ENCODE results near the gene PREP.
"Not testable (repeated sequence)": the region's sequence is repeated elsewhere in the genome, so short reads cannot be mapped to it uniquely, and the experiment has no call there.

The PREP gene

DNA sequence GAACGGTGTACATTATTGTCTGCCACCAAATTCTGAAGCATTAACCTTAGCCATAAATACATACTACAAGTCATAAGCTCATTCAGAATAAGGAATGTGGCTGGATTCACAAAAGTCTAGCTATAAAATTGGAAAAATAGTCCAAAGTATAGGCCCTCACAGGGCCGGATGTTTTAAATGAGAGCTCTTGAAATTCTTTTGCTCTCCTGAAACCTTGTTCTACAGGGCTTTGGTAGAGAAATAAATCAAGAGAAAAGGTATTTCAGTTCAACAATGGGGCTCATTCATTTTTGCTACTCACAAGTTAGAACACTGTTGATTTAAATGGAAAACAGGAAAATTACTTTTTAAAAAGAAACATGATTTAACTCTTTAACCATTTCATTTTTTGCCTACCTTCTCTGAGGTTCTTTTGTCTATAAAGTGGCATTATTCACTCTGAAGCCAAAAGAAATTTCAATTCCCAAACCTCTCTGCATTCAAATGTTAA is 58.0 kb downstream of the PREP start:
- DNase-seq (ENCODE audit: extremely low read depth, low read depth), result no peak
- TF ChIP-seq, protein P1, sequence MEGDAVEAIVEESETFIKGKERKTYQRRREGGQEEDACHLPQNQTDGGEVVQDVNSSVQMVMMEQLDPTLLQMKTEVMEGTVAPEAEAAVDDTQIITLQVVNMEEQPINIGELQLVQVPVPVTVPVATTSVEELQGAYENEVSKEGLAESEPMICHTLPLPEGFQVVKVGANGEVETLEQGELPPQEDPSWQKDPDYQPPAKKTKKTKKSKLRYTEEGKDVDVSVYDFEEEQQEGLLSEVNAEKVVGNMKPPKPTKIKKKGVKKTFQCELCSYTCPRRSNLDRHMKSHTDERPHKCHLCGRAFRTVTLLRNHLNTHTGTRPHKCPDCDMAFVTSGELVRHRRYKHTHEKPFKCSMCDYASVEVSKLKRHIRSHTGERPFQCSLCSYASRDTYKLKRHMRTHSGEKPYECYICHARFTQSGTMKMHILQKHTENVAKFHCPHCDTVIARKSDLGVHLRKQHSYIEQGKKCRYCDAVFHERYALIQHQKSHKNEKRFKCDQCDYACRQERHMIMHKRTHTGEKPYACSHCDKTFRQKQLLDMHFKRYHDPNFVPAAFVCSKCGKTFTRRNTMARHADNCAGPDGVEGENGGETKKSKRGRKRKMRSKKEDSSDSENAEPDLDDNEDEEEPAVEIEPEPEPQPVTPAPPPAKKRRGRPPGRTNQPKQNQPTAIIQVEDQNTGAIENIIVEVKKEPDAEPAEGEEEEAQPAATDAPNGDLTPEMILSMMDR (IDR thresholded peaks at IDR 0.05; ENCODE audit: low read depth, low read length), result no peak

DNA sequence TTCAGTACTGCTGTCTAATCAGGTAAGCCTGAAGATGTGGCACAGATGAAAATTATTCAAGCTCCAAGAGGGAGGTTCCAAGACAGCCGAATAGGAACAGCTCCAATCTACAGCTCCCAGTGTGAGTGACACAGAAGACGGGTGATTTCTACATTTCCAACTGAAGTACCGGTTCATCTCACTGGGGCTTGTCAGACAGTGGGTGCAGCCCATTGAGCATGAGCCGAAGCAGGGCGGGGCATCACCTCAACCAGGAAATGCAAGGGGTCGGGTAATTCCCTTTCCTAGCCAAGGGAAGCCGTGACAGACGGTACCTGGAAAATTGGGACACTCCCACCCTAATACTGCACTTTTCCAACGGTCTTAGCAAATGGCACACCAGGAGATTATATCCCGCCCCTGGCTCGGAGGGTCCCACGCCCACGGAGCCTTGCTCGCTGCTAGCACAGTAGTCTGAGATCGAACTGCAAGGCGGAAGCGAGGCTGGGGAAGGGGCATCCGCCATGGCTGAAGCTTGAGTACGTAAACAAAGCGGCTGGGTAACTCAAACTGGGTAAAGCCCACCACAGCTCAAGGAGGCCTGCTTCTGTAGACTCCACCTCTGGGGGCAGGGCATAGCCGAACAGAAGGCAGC is 64.4 kb downstream of the PREP start:
- DNase-seq (ENCODE audit: extremely low read depth, low read depth), result not testable (repeated sequence)

DNA sequence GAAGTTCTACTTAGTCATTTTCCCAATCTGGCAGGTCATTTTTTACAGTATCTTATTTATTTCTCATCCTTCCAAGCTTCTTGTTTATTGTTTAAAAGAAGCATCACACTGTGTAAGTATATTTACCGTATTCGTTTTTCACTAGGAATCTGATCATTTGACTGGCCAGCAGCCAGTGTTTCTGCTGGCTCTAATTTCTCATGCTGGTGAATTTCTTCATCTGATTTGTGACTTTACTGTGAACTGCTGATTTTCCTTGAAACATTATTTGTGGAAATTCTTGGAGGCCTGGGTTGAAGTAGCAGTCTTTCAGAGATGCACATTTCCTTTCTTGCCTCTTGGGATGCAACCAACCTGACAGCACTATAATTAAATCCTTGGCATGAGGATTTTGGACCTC is 65.9 kb downstream of the PREP start:
- DNase-seq (ENCODE audit: extremely low read depth, low read depth), result no peak
- TF ChIP-seq, protein P1 (IDR thresholded peaks at IDR 0.05; ENCODE audit: low read depth, low read length), result no peak

DNA sequence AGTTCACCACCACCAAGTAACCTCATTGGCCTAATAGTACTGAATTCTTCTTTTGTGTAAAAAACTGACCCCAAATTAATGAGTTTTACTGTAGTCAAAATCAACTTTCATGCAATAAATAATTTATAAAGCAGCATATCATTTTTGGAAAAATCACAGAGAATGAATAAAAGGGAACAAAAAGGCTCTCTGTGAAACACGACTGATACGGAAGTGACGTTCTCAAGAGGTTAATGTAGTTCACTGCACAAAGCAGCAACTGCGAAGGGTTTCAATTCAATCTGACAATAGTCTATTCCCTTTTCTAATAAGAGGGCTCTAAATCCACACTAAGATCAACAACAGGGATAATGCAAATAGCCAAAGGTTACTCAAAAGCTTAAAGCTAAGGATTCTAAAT is 70.3 kb downstream of the PREP start:
- TF ChIP-seq, protein P1 (IDR thresholded peaks at IDR 0.05; ENCODE audit: low read depth, low read length), result no peak
- DNase-seq (ENCODE audit: extremely low read depth, low read depth), result no peak

DNA sequence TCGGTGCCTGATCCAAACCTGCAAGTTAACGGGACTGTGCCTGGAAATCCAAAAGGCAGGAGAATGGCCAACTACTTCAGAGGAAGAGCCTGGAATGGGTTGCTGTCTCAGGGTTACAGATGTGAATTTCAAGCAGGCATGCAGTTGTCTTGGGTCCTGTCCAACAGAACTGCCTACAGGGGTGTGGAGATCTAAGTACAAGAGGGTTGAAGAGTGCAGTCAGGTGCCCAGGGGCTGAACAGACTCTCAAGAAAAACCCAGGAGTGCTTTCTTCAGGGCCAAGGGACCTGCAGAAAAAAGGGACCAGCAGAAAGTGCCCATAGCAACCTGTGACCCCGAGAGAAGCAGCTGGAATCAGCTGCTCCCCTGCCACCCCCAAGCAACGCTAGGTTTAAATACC is 71.0 kb downstream of the PREP start:
- TF ChIP-seq, protein P1 (IDR thresholded peaks at IDR 0.05; ENCODE audit: low read depth, low read length), result no peak
- no peak for DNase-seq (ENCODE audit: extremely low read depth, low read depth)

DNA sequence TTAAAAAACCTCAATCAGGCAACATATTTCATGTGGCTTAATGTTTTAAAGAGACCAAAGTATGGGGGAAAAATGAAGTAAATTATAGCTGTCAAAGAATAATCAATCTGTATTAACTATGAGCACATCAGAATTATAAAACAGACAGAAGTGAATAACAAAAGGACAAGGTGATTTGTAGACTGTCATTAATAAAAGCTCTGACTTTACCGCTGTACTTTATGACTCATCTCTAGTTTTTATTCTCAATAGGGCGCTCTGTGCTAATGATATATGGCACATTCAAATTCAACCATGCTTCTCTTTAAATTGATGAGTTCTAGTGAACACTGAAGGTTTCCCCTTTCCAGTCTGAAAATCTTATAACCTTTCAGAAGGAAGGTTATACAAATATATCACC is 72.0 kb downstream of the PREP start:
- no peak for DNase-seq (ENCODE audit: extremely low read depth, low read depth)
- TF ChIP-seq, protein P1 (IDR thresholded peaks at IDR 0.05; ENCODE audit: low read depth, low read length), result no peak

DNA sequence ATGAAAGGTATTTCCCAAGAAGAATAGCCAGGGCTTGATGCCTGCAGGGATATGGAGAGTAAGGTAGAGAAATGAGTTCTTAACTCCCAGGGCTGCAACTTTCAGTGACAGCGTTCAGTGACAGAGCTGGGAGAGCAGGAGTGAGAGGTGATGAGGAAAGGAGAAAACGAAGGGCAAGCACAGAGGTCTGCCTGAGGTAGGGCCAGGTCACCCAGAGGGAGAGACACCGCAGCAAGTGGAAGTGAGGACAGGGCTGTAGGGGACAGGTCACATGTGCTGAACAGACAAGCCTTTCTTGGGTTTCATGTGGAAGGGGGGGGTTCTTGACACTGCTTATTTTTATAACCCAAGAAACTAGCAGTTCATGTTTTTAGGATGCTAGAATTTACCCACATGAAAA is 72.5 kb downstream of the PREP start:
- no peak for DNase-seq (ENCODE audit: extremely low read depth, low read depth)
- TF ChIP-seq, protein P1 (IDR thresholded peaks at IDR 0.05; ENCODE audit: low read depth, low read length), result no peak
